ENCODE data around the gene FAM236A.
"Not testable (repeated sequence)": the region's sequence is repeated elsewhere in the genome, so short reads cannot be mapped to it uniquely, and the experiment has no call there.

Gene FAM236A

DNA sequence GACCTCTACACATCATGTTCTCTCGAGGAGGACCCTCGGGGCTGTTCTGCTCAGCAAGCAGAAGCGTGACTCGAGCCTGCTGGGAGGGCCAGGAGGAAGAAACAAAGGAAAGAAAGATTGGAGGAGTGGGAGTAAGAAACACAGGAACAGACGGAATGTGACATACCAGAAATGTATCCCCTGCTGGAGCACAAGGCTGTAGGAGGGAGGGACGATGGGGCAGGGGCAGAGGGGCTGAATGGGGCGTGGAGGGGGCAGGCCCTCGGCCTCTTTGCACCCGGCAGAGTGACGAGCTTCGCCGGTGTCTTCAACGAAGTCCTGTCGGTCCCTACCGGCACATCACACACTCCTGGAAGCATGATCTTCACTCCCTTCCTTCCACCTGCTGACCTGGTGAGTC is at the start of gene FAM236A:
Gene FAM236A, plus strand, starts transcription at position 301 of the 400 bp plus-strand sequence. Its CDS starts 57 bp downstream, at position 358.
- DNase-seq = not testable (repeated sequence)

DNA sequence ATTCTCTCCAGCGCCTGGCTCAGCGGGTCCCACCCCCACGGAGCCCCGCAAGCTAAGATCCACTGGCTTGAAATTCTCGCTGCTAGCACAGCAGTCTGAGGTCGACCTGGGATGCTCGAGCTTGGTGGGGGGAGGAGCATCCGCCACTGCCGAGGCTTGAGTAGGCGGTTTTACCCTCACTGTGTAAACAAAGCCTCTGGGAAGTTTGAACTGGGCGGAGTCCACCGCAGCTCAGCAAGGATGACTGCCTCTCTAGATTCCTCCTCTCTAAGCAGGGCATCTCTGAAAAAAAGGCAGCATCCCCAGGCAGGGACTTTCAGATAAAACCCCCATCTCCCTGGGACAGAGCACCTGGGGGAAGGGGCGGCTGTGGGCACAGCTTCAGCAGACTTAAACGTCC is 48.3 kb upstream of the FAM236A start:
- DNase-seq = not testable (repeated sequence)

DNA sequence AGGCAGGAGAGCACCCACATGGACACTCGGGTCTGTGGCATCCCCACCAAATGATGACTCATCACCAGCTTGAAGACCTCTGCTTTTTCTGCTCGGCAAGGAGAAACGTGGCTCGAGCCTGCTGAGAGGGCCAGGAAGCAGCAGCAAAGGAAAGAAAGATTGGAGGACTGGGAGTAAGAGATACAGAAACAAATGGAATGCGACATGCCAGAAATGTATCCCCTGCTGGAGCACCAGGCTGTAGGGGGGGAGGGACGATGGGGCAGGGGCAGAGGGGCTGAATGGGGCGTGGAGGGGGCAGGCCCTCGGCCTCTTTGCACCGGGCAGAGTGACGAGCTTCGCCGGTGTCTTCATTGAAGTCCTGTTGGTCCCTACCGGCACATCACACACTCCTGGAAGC is 25.7 kb upstream of the FAM236A start, which contains the start of gene FAM236C:
Gene FAM236C, plus strand, starts transcription at position 301 of the 400 bp plus-strand sequence. CDS start 100 bp downstream, outside the sequence.
- DNase-seq = not testable (repeated sequence)

DNA sequence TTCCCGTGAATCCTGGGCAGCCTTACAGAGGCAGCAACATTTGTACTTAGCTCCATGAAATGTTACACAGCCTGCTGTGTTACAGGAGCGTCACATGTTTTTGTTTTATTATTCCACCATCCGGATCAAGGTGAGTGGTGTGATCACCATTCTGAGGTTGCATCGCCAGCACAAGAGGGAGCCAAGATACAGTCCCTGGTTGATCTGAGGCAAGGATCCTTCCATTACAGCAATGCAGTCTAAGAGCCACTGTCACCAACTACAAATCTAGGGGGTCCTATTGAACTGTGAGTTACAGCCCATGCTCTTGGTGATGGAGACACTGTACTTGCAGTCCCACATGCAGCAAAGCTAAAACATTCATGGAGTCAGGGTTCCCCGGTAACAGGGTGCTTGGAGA is 21.9 kb upstream of the FAM236A start:
- DNase-seq = not testable (repeated sequence)

DNA sequence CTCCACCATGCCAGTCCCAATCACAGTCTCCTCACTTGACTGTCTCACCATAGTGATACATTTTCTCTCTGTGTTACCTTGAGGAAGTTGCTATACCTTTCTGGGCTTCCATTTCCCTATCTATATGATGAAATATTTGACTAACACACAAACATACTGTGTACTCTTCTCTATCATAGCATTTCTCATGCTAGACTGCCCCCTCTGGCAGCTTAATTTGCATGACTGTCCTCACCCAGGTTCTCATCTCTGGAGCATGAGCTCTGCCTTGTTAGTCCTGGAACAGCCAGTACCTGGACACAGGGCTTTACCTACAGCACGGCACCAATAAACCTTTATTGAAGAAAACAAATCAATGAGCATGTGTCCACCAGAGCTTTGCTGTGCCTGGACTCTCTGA is 5.7 kb upstream of the FAM236A start:
- DNase-seq = not testable (repeated sequence)

DNA sequence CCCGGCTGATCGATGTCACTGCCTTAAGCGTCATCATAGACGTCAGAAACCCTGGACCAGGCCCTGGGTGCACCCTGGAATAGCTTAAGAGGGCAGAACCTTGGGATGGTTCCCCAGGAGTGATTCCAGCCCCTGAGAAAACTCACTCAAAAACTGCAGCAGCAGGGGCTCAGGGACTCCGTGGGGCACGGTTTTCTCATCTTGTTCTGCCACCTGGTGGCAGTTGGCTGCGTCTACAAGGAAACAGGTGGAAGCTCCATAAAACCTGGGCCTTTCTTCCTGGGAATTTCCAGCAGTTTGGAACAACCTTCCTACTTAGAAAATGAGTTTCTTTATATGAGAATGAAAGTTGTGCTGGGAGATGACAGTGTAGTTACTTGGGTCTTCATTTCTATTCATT is 1.6 kb upstream of the FAM236A start:
- DNase-seq = not testable (repeated sequence)

DNA sequence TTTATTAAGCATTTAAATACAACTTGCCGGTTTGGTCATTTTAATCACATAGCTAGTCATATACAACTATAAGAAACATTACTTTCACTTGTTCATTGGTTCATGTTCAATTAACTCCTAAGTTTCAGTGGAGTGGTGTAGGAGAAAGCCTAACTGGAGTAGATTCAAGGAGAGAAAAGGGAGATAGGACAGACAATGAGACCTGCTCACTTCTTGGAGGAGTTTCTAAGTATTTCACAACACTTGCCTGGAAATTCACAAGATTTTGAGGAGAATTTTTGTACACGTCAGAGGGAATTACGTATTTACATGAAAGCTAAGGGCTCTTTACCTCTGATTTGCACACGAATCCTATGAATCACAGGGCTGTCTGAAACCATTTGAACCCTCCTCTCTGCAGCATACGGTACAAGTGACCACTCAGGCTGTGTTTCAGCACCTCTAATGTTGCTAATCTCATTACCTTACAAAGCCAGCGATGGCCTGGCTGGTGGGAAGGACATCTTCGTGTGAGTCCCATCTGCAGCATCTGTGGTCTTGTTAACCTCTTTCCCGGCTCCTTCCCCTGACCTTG is 1.0 kb upstream of the FAM236A start:
- not testable (repeated sequence) for DNase-seq

DNA sequence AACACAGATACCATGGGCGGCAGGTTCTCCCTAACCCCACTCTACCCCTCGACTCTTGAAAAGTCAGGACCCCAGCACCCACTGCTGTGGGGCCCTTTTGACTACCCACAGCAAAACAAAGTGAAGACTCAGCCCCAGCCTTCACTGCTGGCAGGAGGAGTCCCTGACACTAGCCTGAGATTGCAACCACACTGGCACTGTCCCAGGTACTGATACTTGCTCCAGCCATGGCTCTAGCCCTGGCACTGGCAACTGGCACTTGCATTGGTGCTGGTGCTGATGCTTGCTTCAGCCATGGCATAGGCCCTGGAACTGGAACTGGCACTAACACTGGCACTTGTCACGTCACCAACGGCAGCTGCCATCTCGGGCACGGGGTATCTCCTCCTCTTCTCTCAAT is 4.3 kb downstream of the FAM236A start:
- not testable (repeated sequence) for DNase-seq

DNA sequence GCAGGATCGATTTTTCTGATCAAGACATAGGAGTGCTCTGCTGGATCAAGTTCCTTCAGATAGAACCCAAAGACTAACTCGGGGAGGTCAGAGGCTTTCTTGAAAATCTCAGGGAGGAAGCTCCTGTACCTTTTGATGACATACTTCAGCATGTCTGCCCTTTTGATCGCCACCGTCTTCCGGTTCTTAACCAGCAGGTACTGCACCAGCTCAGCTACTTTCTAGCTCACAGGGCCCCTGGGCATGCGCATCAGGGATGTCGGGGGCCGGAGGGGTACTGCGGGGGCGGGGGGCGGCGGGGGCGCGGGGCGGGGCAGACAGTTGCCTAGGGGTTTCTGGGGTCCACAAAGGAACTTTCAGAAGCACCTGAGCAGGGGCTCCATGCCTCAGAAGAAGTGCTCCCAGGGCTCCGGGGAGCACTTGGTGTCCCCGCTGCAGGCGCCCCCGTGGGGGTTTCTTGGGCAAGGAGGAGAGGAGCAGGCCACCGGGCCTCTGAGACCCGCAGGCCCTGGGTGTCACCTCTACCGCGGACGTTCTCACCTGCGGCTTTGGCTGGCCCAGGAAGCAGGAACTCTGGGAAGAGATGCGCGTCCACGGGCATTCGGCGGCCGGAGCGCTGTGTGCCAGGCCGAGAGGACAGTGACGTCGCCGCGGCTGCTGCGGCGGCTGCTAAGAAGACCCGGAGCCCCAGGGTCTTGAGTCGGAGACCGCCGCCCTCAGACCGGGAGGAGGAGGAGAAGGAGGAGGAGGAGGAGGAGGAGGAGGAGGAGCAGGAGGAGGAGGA is 5.2 kb downstream of the FAM236A start:
- DNase-seq = not testable (repeated sequence)

DNA sequence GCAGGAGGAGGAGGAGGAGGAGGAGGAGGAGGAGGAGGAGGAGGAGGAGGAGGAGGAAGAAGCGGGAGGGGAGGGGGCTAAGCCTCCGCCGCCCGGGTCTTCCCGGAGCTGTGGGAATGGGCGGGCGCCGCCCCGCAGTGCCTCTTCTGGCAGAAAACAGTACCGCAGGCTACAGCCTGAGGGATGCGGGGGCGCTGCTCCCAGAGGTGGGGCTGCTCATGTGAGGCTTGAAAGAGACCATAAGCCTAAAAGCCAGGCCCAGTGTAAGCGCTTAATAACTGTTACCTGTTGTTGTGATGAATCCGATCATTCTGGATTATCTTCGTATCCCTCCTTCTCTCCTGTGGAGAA is 5.8 kb downstream of the FAM236A start, which contains the start of gene DMRTC1:
Gene DMRTC1, minus strand, starts transcription at position 19 of the 351 bp plus-strand sequence. CDS start 68,143 bp downstream, outside the sequence.
- not testable (repeated sequence) for DNase-seq

DNA sequence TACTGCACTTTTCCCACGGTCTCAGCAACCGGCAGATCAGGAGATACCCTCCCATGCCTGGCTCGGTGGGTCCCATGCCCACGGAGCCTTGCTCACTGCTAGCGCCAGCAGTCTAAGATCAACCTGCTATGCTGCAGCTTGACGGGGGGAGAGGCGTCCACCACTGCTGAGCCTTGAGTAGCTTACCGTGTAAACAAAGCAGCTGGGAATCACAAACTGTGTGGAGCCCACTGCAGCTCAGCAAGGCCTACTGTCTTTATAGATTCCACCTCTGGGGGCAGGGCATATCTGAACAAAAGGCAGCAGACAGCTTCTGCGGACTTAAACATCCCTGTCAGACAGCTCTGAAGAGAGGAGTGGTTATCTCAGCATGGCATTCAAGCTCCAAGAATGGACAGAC is 22.0 kb downstream of the FAM236A start:
- not testable (repeated sequence) for DNase-seq

DNA sequence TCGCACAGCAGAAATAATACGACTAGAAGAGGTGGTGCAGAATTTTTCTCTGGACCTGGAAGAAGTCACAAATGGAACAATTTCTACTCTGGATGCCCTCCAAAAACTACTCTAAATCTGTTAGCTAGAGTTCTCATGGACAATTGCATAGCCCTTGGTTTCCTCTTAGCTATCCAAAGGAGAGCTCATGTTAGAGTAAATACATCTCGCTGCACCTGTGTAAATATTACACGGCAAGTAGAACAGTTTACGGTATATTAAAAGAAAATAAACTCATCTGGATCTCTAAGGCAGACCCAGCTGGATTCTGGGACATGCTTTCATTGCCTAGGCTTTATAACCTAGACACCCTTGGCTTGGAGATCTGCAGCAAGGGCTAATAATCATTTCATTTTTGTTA is 33.9 kb downstream of the FAM236A start:
- DNase-seq = not testable (repeated sequence)

DNA sequence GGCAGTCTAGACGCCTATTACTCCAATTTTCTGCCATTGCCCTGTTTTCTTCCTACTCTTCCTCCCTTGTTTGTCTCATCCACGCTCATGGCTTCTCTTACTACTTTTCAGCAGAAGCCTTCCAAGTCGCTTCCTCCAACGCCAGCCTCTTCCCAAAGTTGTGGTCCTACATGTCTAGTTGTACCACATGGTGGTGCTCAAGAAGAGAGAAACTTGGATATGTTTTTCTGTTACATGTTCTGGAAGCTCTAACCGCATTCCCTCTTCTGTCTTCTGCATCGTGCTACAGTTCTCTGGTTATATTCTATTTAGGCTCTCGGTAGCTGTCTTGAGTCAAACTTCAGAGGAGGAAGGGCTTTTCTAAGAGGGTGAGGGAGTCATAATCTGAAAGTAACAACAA is 36.9 kb downstream of the FAM236A start:
- not testable (repeated sequence) for DNase-seq

DNA sequence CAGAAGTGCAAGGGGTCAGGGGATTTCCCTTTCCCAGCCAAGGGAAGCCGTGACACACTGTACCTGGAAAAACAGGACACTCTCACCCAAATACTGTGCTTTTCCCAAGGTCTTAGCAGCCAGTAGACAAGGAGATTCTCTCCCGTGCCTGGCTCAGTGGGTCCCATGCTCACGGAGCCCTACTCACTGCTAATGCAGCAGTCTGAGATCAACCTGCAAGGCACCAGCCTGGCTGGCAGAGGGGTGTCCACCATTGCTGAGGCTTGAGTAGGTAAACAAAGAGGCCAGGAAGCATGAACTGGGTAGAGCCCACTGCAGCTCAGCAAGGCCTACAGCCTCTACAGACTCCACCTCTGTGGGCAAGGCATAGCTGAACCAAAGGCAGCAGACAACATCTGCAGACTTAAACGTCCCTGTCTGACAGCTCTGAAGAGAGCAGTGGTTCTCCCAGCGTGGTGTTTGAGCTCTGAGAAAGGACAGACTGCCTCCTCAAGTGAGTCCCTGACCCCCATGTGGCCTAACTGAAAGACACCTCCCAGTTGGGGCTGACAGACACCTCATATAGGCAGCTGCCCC is 43.0 kb downstream of the FAM236A start:
- DNase-seq = not testable (repeated sequence)
